Activated CD4-positive, alpha-beta T cell treated with anti-CD3 and anti-CD28 coated beads, Interleukin-2, amount 50 U/mL, for 24 hours (primary cell): ENCODE measurements around the gene ADK.
"Not testable (repeated sequence)": the region's sequence is repeated elsewhere in the genome, so short reads cannot be mapped to it uniquely, and the experiment has no call there.

Experiments
- DNase-seq, 2 donors: peaks; one replicate each; pipeline ENCODE4 v3.0.0-alpha.2; 2020; ENCODE audit warnings: low read depth in 1 of 2, low spot score in 1 of 2

The ADK gene

GRCh38 chr10:74417397-74417796 is 266.4 kb downstream of the ADK start:
- no peak for DNase-seq

- DNase-seq = no peak
These were observed 267.4 kb downstream of the ADK start for GRCh38 chr10:74418285-74418872.

GRCh38 chr10:74419491-74419951 is 268.5 kb downstream of the ADK start:
- no peak for DNase-seq

- peak in 1 of 2 donors; percentile 22 for DNase-seq
These were observed 268.9 kb downstream of the ADK start for GRCh38 chr10:74419958-74420375.

- no peak for DNase-seq
These were observed 273.5 kb downstream of the ADK start for GRCh38 chr10:74424565-74424964.

GRCh38 chr10:74425456-74426001 is 274.5 kb downstream of the ADK start:
- DNase-seq = no peak

GRCh38 chr10:74431816-74432215 is 280.8 kb downstream of the ADK start:
- DNase-seq = no peak

- DNase-seq = no peak
These were observed 282.0 kb downstream of the ADK start for GRCh38 chr10:74432841-74433594.

GRCh38 chr10:74433595-74433956 is 282.6 kb downstream of the ADK start:
- no peak for DNase-seq

- DNase-seq = no peak
These were observed 283.0 kb downstream of the ADK start for GRCh38 chr10:74433993-74434392.

- no peak for DNase-seq
These were observed 283.5 kb downstream of the ADK start for GRCh38 chr10:74434547-74434946.

- no peak for DNase-seq
These were observed 285.6 kb downstream of the ADK start for GRCh38 chr10:74436523-74437170.

- DNase-seq = no peak
These were observed 286.8 kb downstream of the ADK start for GRCh38 chr10:74437822-74438221.

- no peak for DNase-seq
These were observed 288.2 kb downstream of the ADK start for GRCh38 chr10:74439213-74439612.

- DNase-seq = no peak
These were observed 294.5 kb downstream of the ADK start for GRCh38 chr10:74445493-74445892.

GRCh38 chr10:74450602-74451001 is 299.6 kb downstream of the ADK start:
- DNase-seq = no peak

GRCh38 chr10:74451127-74451829 is 300.3 kb downstream of the ADK start:
- no peak for DNase-seq

GRCh38 chr10:74453169-74453568 is 302.1 kb downstream of the ADK start:
- no peak for DNase-seq

- DNase-seq = not testable (repeated sequence)
These were observed 306.5 kb downstream of the ADK start for GRCh38 chr10:74457478-74457877.

GRCh38 chr10:74460812-74461211 is 309.8 kb downstream of the ADK start:
- DNase-seq = no peak

GRCh38 chr10:74474022-74474713 is 323.1 kb downstream of the ADK start:
- DNase-seq = no peak
